Hepatocyte (in vitro differentiated cells): Measurements from ENCODE around the gene PCCA.

Experiments used
- CTCF ChIP-seq: fragments of 200-600 bp; sonication (generic); IDR thresholded peaks from 2 replicates; pipeline ENCODE4 v1.5.1; 2016; ENCODE audit warnings: antibody characterized with exemption, mild to moderate bottlenecking; ENCODE audit not compliant: poor library complexity
- EZH2 ChIP-seq: fragments of 200-600 bp; sonication (generic); IDR thresholded peaks from 2 replicates; pipeline ENCODE4 v1.6.1; 2016; ENCODE audit warnings: antibody characterized with exemption, mild to moderate bottlenecking, borderline replicate concordance
- EZH2phosphoT487 ChIP-seq: fragments of 200-600 bp; sonication (generic); IDR thresholded peaks from one replicate; pipeline ENCODE4 v1.6.1; 2018; ENCODE audit warnings: antibody characterized with exemption, mild to moderate bottlenecking, low read depth, moderate library complexity; ENCODE audit not compliant: unreplicated experiment, severe bottlenecking

DNA sequence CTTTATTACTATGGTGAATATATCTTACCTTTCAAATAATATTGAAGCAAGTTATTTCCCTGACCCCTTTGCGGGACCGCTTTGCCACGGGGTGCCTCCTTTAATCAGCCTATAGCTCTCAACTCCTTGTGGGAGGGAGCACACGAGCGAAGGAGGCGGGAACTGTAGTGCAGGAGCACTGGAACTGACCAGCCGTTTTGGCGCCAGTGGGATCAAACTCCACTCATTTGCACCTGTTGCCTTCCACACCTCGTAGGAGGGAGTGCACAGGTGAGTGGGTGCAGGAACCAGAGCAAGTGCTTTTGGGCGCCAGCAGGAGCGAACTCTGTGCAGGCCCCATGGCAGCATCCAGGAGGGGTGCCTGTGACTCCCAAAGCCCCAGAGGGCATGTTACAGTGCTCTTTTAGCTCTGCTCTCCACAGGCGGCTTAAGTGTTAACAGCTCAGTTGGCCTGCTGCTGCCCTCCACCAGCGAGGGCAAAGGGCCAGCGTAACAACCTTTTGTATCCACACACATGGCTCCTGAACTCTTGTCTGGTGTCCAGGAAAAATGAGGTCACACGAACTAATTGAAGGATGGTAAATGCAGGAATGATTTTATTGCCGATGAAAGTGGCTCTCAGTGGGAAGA lies 292.8 kb downstream of the PCCA start:
- TF ChIP-seq CTCF (no peak), EZH2 (no peak), EZH2phosphoT487 (no peak)
